Body of pancreas (tissue), 4 donors: ENCODE results near the gene STK32B. TPM values are rescaled to one million over a fixed set of nuclear protein-coding genes. Genes with fewer than 3 reads are reported as not detected.

Experiments used
- ATAC-seq: fragments of 150-250 bp; one replicate; pipeline ENCODE4 v1.9.1; 2016
- DNase-seq, 4 donors: peaks; one replicate each; pipeline ENCODE4 v3.0.0-alpha.2; 2019
- H3K27ac ChIP-seq, 4 donors: fragments of 200-600 bp; sonication (generic); 1 replicate in 3 of 4; 2 replicates in 1 of 4; pipeline versions ENCODE4 v1.5.1 to v1.6.1; 2016 to 2019; ENCODE audit warnings: mild to moderate bottlenecking in 1 of 4, mixed read lengths in 1 of 4, moderate library complexity in 1 of 4
- H3K27me3 ChIP-seq, 2 donors: fragments of 200-600 bp; sonication (generic); one replicate each; pipeline ENCODE4 v1.6.0; 2016; ENCODE audit warnings: mild to moderate bottlenecking in 1 of 2
- H3K36me3 ChIP-seq, 2 donors: fragments of 200-600 bp; sonication (generic); replicated peaks in 1 of 2; 2 replicates each; pipeline ENCODE4 v1.5.1; 2016; ENCODE audit warnings: low read depth in 2 of 2; ENCODE audit not compliant: insufficient read depth in 1 of 2
- H3K4me1 ChIP-seq: fragments of 200-600 bp; sonication (generic); one replicate; pipeline ENCODE4 v1.6.0; 2016
- H3K4me3 ChIP-seq, 2 donors: fragments of 200-600 bp; sonication (generic); 1 replicate in 1 of 2; 2 replicates in 1 of 2; pipeline ENCODE4 v1.5.1; 2016 to 2019
- H3K9me3 ChIP-seq, 3 donors: fragments of 200-600 bp; sonication (generic); 1 replicate in 2 of 3; 2 replicates in 1 of 3; pipeline ENCODE4 v1.5.1; 2016
- CTCF ChIP-seq, 7 experiments: fragments of 450-650 bp in 4 of 7; fragments of 200-600 bp in 3 of 7; sonication (generic) in 3 of 7; IDR thresholded peaks; one replicate each; pipeline ENCODE4 v1.5.1; 2016 to 2019; ENCODE audit warnings: antibody characterized with exemption in 7 of 7
- POLR2A ChIP-seq, 3 donors: fragments of 450-650 bp; IDR thresholded peaks; one replicate each; pipeline ENCODE4 v1.6.1; 2016; ENCODE audit warnings: antibody characterized with exemption in 3 of 3, mild to moderate bottlenecking in 2 of 3
- WGBS, 2 donors: methylation state at CpG; one replicate each; pipeline ENCODE4 v1.1.5; 2017; 5-methylcytosine and 5-hydroxymethylcytosine counted together
- intact Hi-C: fragments of 100-400 bp; cut with DNase I; formaldehyde crosslinking; loops from one replicate; pipeline ENCODE4 v1.15.1; 2023
- total RNA-seq, 2 donors: library from RNA; depleted of rRNA; stranded (reverse); fragments of >200 nt; gene quantifications; one replicate each; pipeline ENCODE4 v1.1.0, GENCODE V29; 2016

The STK32B gene
- total RNA-seq, 2 donors from 2014 or later = 1.3 to 4.9 TPM

- Histone ChIP-seq H3K4me1 (no peaks in the 10 kb centered on the region), H3K27ac (no peak overlapping the region), H3K27me3 (no peaks in the 10 kb centered on the region), H3K9me3 (no peaks in the 10 kb centered on the region), H3K4me3 (no peak overlapping the region), H3K36me3 (no peaks in the 10 kb centered on the region)
- WGBS, 2 donors = 52 to 70% methylated on average over 6 of the region's 6 CpGs
- DNase-seq (no peak), ATAC-seq (no peak)
- TF ChIP-seq POLR2A (IDR thresholded peaks at IDR 0.05) (no peak), CTCF (IDR thresholded peaks at IDR 0.05) (no peak)
- intact Hi-C loops = no loop called here
Observed at GRCh38 chr4:5340991-5341451, 289.7 kb downstream of the STK32B start.

GRCh38 chr4:5341526-5341925, 290.2 kb downstream of the STK32B start:
- no peak for DNase-seq
- Histone ChIP-seq H3K9me3 (no peaks in the 10 kb centered on the region), H3K36me3 (no peaks in the 10 kb centered on the region), H3K27ac (no peak overlapping the region), H3K4me1 (no peaks in the 10 kb centered on the region), H3K27me3 (no peaks in the 10 kb centered on the region), H3K4me3 (no peak overlapping the region)
- WGBS, 2 donors = 62 to 70% methylated on average over 6 of the region's 6 CpGs
- TF ChIP-seq POLR2A (IDR thresholded peaks at IDR 0.05) (no peak), CTCF (IDR thresholded peaks at IDR 0.05) (no peak)
- ATAC-seq = no peak
- intact Hi-C loops = no loop called here

GRCh38 chr4:5355846-5356245, 304.6 kb downstream of the STK32B start:
- ATAC-seq (no peak), DNase-seq (no peak)
- Histone ChIP-seq H3K36me3 (no peaks in the 10 kb centered on the region), H3K27me3 (no peaks in the 10 kb centered on the region), H3K9me3 (no peaks in the 10 kb centered on the region), H3K4me3 (no peak overlapping the region), H3K27ac (no peak overlapping the region), H3K4me1 (no peaks in the 10 kb centered on the region)
- no peak for TF ChIP-seq POLR2A (IDR thresholded peaks at IDR 0.05)
- intact Hi-C loops = no loop called here

- Histone ChIP-seq H3K4me3 (no peak overlapping the region), H3K27me3 (no peaks in the 10 kb centered on the region), H3K9me3 (no peaks in the 10 kb centered on the region), H3K27ac (no peak overlapping the region), H3K4me1 (no peaks in the 10 kb centered on the region), H3K36me3 (no peaks in the 10 kb centered on the region)
- 41% methylated on average over 5 of the region's 5 CpGs for WGBS, 2 donors
- DNase-seq = no peak
- intact Hi-C loops = no loop called here
- TF ChIP-seq CTCF (IDR thresholded peaks at IDR 0.05) (no peak), POLR2A (IDR thresholded peaks at IDR 0.05) (no peak)
- no peak for ATAC-seq
Observed at GRCh38 chr4:5357870-5358269, 306.6 kb downstream of the STK32B start.

- peaks cover 12% of the 10 kb centered on the region for H3K4me1 ChIP-seq
- H3K27ac ChIP-seq = no peak overlapping the region
- TF ChIP-seq CTCF (IDR thresholded peaks at IDR 0.05) (no peak), POLR2A (IDR thresholded peaks at IDR 0.05) (no peak)
- no peaks in the 10 kb centered on the region for H3K36me3 ChIP-seq
- no peaks in the 10 kb centered on the region for H3K27me3 ChIP-seq
- H3K9me3 ChIP-seq = no peaks in the 10 kb centered on the region
- 51 to 63% methylated on average over 5 of the region's 5 CpGs for WGBS, 2 donors
- DNase-seq (no peak), ATAC-seq (no peak)
- intact Hi-C loops = no loop called here
- H3K4me3 ChIP-seq = no peak overlapping the region
Observed at GRCh38 chr4:5361968-5362367, 310.7 kb downstream of the STK32B start.
